GM12873 (cell line): ENCODE results near the gene ACVR1.

Experiments
- TF ChIP-seq, protein P1 (sequence below): IDR thresholded peaks from 2 replicates; pipeline ENCODE4 v1.5.1; 2012; ENCODE audit warnings: low read depth, mild to moderate bottlenecking, moderate library complexity, low read length, control low read depth; ENCODE audit not compliant: insufficient read depth; ENCODE audit errors: missing control alignments

Gene ACVR1

GRCh38 chr2:157866666-157867642 is 9.2 kb downstream of the ACVR1 start:
- TF ChIP-seq, protein P1, sequence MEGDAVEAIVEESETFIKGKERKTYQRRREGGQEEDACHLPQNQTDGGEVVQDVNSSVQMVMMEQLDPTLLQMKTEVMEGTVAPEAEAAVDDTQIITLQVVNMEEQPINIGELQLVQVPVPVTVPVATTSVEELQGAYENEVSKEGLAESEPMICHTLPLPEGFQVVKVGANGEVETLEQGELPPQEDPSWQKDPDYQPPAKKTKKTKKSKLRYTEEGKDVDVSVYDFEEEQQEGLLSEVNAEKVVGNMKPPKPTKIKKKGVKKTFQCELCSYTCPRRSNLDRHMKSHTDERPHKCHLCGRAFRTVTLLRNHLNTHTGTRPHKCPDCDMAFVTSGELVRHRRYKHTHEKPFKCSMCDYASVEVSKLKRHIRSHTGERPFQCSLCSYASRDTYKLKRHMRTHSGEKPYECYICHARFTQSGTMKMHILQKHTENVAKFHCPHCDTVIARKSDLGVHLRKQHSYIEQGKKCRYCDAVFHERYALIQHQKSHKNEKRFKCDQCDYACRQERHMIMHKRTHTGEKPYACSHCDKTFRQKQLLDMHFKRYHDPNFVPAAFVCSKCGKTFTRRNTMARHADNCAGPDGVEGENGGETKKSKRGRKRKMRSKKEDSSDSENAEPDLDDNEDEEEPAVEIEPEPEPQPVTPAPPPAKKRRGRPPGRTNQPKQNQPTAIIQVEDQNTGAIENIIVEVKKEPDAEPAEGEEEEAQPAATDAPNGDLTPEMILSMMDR, result no peak

- TF ChIP-seq, protein P1, result no peak
Observed at GRCh38 chr2:157866202-157866601, 9.9 kb downstream of the ACVR1 start.

DNA sequence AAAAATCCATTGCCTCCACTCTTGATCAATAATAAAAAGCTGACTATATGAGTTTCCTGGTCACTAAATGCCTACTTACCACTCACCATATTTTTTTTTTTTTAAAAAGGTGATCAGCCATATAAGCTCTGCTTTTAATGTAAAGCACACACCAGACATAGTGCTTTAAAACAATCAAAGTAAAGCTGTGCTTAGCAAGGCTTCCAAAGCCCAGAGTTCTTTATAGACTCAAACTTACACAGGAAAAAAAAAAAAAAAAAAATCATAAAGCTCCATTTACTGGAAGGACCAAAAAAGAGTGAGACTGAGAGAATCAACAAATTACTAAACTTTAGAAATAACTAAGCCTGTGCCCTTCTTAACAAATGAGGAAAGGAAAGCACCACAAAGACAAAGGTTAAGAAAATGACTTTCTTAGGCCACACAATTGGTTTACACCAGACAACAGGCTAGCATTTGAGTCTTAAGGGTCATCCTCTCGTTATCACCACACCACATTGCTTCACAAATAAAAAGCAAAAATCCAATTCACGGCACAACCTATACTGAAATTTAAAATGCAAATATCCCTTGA is 11.2 kb downstream of the ACVR1 start:
- TF ChIP-seq, protein P1, result no peak

DNA sequence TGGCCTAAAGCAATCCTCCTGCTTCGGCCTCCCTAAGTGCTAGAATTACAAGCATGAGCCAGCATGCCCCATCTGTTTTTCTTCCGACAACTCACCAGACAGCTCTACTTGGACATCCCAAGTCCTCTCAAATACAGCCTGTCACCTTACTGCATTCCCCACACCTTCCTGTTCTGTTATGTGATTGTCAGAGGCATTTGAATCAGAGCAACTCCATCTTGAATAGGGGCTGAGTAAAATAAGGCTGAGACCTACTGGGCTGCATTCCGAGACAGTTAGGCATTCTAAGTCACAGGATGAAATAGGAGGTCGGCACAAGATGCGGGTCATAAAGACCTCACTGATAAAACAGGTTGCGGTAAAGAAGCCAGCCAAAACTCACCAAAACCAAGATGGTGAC is 17.3 kb downstream of the ACVR1 start:
- TF ChIP-seq, protein P1, result no peak

GRCh38 chr2:157857881-157858280 is 18.2 kb downstream of the ACVR1 start:
- TF ChIP-seq, protein P1, result no peak

- TF ChIP-seq, protein P1, result no peak
Observed at GRCh38 chr2:157856187-157856515, 20.0 kb downstream of the ACVR1 start.

DNA sequence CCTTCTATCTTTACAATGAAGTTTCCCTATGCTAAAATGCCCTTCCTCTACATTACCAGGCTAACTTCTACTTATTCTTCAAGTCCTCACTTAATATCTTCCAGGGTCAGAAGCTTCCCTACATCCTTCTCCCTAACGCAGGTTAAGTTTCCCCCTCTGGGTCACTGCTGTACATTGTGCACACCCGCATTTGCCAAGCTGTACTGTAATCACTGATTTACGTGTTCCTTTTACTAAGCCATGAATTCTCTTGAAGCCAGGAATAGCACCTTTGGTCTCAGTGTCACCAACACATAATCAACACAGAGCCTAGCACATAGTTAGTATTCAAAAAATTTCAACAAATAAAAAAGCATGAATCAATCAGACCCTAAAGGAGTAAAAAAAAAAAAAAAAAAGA is 22.3 kb downstream of the ACVR1 start:
- TF ChIP-seq, protein P1, result no peak
